ENCODE results near the gene KREMEN1.

Gene KREMEN1

GRCh38 chr22:29049655-29050263 lies 23.1 kb upstream of the KREMEN1 start:
- DNase-seq (ENCODE audit: low spot score), result no peak
- no peak overlapping the region for H3K27ac ChIP-seq
- no peak for TF ChIP-seq CTCF (conservative IDR thresholded peaks at IDR 0.05; ENCODE audit: low read depth)
- POLR2A ChIA-PET (ENCODE audit: low non-redundant PET), result no interaction called here
- CTCF ChIA-PET, result no interaction called here

GRCh38 chr22:29050457-29050856 lies 22.4 kb upstream of the KREMEN1 start:
- ChIA-PET POLR2A (ENCODE audit: low non-redundant PET) (no interaction called here), CTCF (no interaction called here)
- no peak for DNase-seq (ENCODE audit: low spot score)
- no peak for TF ChIP-seq CTCF (conservative IDR thresholded peaks at IDR 0.05; ENCODE audit: low read depth)
- no peak overlapping the region for H3K27ac ChIP-seq

- no peak for DNase-seq (ENCODE audit: low spot score)
- CTCF ChIA-PET, result no interaction called here
- POLR2A ChIA-PET (ENCODE audit: low non-redundant PET), result no interaction called here
- H3K27ac ChIP-seq, result no peak overlapping the region
- no peak for TF ChIP-seq CTCF (conservative IDR thresholded peaks at IDR 0.05; ENCODE audit: low read depth)
These were observed 19.7 kb upstream of the KREMEN1 start for GRCh38 chr22:29053048-29053702.

- ChIA-PET CTCF (interaction anchor here (0.5 to 0.6 kb wide), 2 partner anchors 48 to 88 kb away, joined by 3 read pairs; no protein-coding TSS in a partner anchor), POLR2A (ENCODE audit: low non-redundant PET) (no interaction called here)
- H3K27ac ChIP-seq, result no peak overlapping the region
- DNase-seq (ENCODE audit: low spot score), result no peak
- TF ChIP-seq CTCF (conservative IDR thresholded peaks at IDR 0.05; ENCODE audit: low read depth), result no peak
These were observed 18.5 kb upstream of the KREMEN1 start for GRCh38 chr22:29054251-29054767.

GRCh38 chr22:29055192-29055830 lies 17.5 kb upstream of the KREMEN1 start:
- no peak overlapping the region for H3K27ac ChIP-seq
- POLR2A ChIA-PET (ENCODE audit: low non-redundant PET), result no interaction called here
- CTCF ChIA-PET, result interaction anchor here (0.6 to 1.1 kb wide), 2 partner anchors 15 to 215 kb away, joined by 3 to 6 read pairs; no protein-coding TSS in a partner anchor
- no peak for TF ChIP-seq CTCF (conservative IDR thresholded peaks at IDR 0.05; ENCODE audit: low read depth)
- DNase-seq (ENCODE audit: low spot score), result no peak

- TF ChIP-seq CTCF (conservative IDR thresholded peaks at IDR 0.05; ENCODE audit: low read depth), result no peak
- DNase-seq (ENCODE audit: low spot score), result no peak
- no peak overlapping the region for H3K27ac ChIP-seq
- POLR2A ChIA-PET (ENCODE audit: low non-redundant PET), result no interaction called here
- CTCF ChIA-PET, result interaction anchor here (0.6 to 1.1 kb wide), 2 partner anchors 16 to 149 kb away, joined by 3 to 4 read pairs; partner anchors contain the start of gene EMID1
These were observed 16.4 kb upstream of the KREMEN1 start for GRCh38 chr22:29056472-29056871.

Measured in RWPE1 (cell line).